GM23248 (cell line): ENCODE data around the gene WNT3A. TPM values are rescaled to one million over a fixed set of nuclear protein-coding genes. Genes with fewer than 3 reads are reported as not detected.

Experiments used
- DNase-seq: peaks from one replicate; pipeline ENCODE4 v3.0.0-alpha.2; 2015
- H2AFZ ChIP-seq: fragments of 200-600 bp; sonication (generic); 2 replicates; pipeline ENCODE4 v1.6.1; 2016; ENCODE audit warnings: antibody characterized with exemption
- H3F3A ChIP-seq: fragments of 200-600 bp; sonication (generic); 2 replicates; pipeline ENCODE4 v1.6.1; 2016; ENCODE audit warnings: mild to moderate bottlenecking, antibody characterized with exemption, mixed run types; ENCODE audit not compliant: insufficient read depth
- H3K27ac ChIP-seq: fragments of 200-600 bp; sonication (generic); 2 replicates; pipeline ENCODE4 v1.5.1; 2016; ENCODE audit warnings: mild to moderate bottlenecking
- H3K27me3 ChIP-seq: fragments of 200-600 bp; sonication (generic); replicated peaks from 2 replicates; pipeline ENCODE4 v1.6.1; 2016; ENCODE audit warnings: mild to moderate bottlenecking; ENCODE audit not compliant: insufficient read depth
- H3K36me3 ChIP-seq: fragments of 200-600 bp; sonication (generic); 2 replicates; pipeline ENCODE4 v1.6.1; 2016; ENCODE audit warnings: low read depth, mild to moderate bottlenecking
- H3K4me1 ChIP-seq: fragments of 200-600 bp; sonication (generic); 2 replicates; pipeline ENCODE4 v1.6.1; 2016; ENCODE audit warnings: mild to moderate bottlenecking; ENCODE audit not compliant: insufficient read depth
- H3K4me2 ChIP-seq: fragments of 200-600 bp; sonication (generic); one replicate; pipeline ENCODE4 v1.6.1; 2016; ENCODE audit warnings: mild to moderate bottlenecking; ENCODE audit not compliant: unreplicated experiment
- H3K4me3 ChIP-seq: fragments of 200-600 bp; sonication (generic); 2 replicates; pipeline ENCODE4 v1.5.1; 2016; ENCODE audit warnings: mild to moderate bottlenecking
- H3K79me2 ChIP-seq: fragments of 200-600 bp; sonication (generic); 2 replicates; pipeline ENCODE4 v1.6.1; 2016; ENCODE audit warnings: mild to moderate bottlenecking; ENCODE audit not compliant: insufficient read depth
- H3K9ac ChIP-seq: fragments of 200-600 bp; sonication (generic); 2 replicates; pipeline ENCODE4 v1.6.1; 2016; ENCODE audit warnings: mild to moderate bottlenecking
- H3K9me2 ChIP-seq: fragments of 200-600 bp; sonication (generic); 2 replicates; pipeline ENCODE4 v1.6.1; 2016; ENCODE audit warnings: mixed run types, mild to moderate bottlenecking, moderate library complexity; ENCODE audit not compliant: insufficient read depth
- H3K9me3 ChIP-seq: fragments of 200-600 bp; sonication (generic); one replicate; pipeline ENCODE4 v1.6.1; 2017; ENCODE audit warnings: low read depth
- H4K20me1 ChIP-seq: fragments of 200-600 bp; sonication (generic); 2 replicates; pipeline ENCODE4 v1.6.0; 2016; ENCODE audit not compliant: insufficient read depth
- EZH2 ChIP-seq: fragments of 200-600 bp; sonication (generic); IDR thresholded peaks from 2 replicates; pipeline ENCODE4 v1.6.1; 2018; ENCODE audit warnings: antibody characterized with exemption, mild to moderate bottlenecking; ENCODE audit not compliant: insufficient read depth, poor library complexity, severe bottlenecking
- EZH2phosphoT487 ChIP-seq: fragments of 200-600 bp; sonication (generic); IDR thresholded peaks from 2 replicates; pipeline ENCODE4 v1.6.1; 2018; ENCODE audit warnings: antibody characterized with exemption, moderate library complexity, mild to moderate bottlenecking, low read depth; ENCODE audit not compliant: insufficient read depth
- WGBS, 2 experiments: methylation state at CpG; one replicate each; pipeline ENCODE4 v1.1.6; 2015 to 2017; ENCODE audit warnings: low lambda C conversion rate in 2 of 2, low coverage in 1 of 2; ENCODE audit errors: missing lambda C conversion rate in 2 of 2; 5-methylcytosine and 5-hydroxymethylcytosine counted together
- in situ Hi-C: fragments of 300-500 bp; cut with MboI; formaldehyde crosslinking; loops from 2 replicates; pipeline ENCODE4 v1.15.0; 2020
- polyA plus RNA-seq: library from polyadenylated mRNA; unstranded; fragments of >200 nt; fragmentation: Nextera tagmentation; extraction: Ambion mirVana; gene quantifications from 2 replicates; pipeline ENCODE4 v1.2.1, GENCODE V29; 2016
- total RNA-seq: library from RNA; depleted of rRNA; stranded (reverse); fragments of >200 nt; shearing (Covaris generic); gene quantifications from 2 replicates; pipeline ENCODE4 v1.2.3, GENCODE V29; 2014

Gene WNT3A
- total and polyA plus RNA-seq, 2 experiments from 2014 or later, result not detected

GRCh38 chr1:228015276-228016180 lies 8.7 kb downstream of the WNT3A start:
- no peak overlapping the region for H3K9ac ChIP-seq
- H4K20me1 ChIP-seq, result no peaks in the 10 kb centered on the region
- no peak overlapping the region for H3K4me3 ChIP-seq
- H2AFZ ChIP-seq, result 0 out of 2 replicates have a peak overlapping the region, but pooled peaks have one; percentile 57
- H3K4me1 ChIP-seq, result 0 out of 2 replicates have a peak, but pooled peaks cover 4% of the 10 kb centered on the region
- no peaks in the 10 kb centered on the region for H3F3A ChIP-seq
- H3K79me2 ChIP-seq, result no peaks in the 10 kb centered on the region
- in situ Hi-C loops, result loop anchor here (10.0 kb wide), 1 partner anchor 59 kb away; no protein-coding TSS in a partner anchor
- DNase-seq, result peak; percentile 69
- WGBS, 2 experiments, result 72% methylated on average over 17 to 21 of the region's 21 CpGs
- no peak overlapping the region for H3K27ac ChIP-seq
- H3K9me2 ChIP-seq, result no peaks in the 10 kb centered on the region
- H3K36me3 ChIP-seq, result no peaks in the 10 kb centered on the region
- TF ChIP-seq EZH2phosphoT487 (no peak), EZH2 (no peak)
- no peaks in the 10 kb centered on the region for H3K9me3 ChIP-seq
- peaks cover 9% of the 10 kb centered on the region; the same call in 1 of the 2 replicates for H3K27me3 ChIP-seq
- H3K4me2 ChIP-seq, result no peak overlapping the region

DNA sequence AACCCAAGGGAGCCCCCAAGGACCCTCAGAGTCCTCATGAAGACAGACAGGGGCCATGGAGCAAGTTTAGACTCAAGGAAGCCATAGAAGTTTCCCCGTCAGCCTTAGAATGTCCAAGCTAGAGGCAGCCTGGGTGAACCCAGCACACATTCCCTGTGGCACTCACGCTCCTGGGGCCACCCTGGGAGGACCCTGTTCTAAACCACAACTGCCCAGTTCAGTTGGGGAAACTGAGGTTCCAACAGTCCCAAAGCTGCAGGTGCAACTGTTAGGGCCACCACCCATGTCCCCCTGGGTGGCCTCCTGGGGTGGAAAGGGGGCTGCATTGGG lies 9.3 kb downstream of the WNT3A start:
- Histone ChIP-seq H3K79me2 (no peaks in the 10 kb centered on the region), H3K4me2 (no peak overlapping the region), H3K9me2 (no peaks in the 10 kb centered on the region), H3K9me3 (no peaks in the 10 kb centered on the region), H3K9ac (no peak overlapping the region), H3K4me3 (no peak overlapping the region), H3K36me3 (no peaks in the 10 kb centered on the region), H3K4me1 (0 out of 2 replicates have a peak, but pooled peaks cover 4% of the 10 kb centered on the region), H3K27ac (no peak overlapping the region), H4K20me1 (no peaks in the 10 kb centered on the region), H3K27me3 (peaks cover 9% of the 10 kb centered on the region; the same call in 1 of the 2 replicates), H3F3A (no peaks in the 10 kb centered on the region), H2AFZ (no peak overlapping the region)
- in situ Hi-C loops, result loop anchor here (10.0 kb wide), 1 partner anchor 59 kb away; no protein-coding TSS in a partner anchor
- DNase-seq, result no peak
- TF ChIP-seq EZH2phosphoT487, result no peak
- TF ChIP-seq EZH2, result no peak
- WGBS, 2 experiments, result 73 to 80% methylated on average over 2 of the region's 2 CpGs

DNA sequence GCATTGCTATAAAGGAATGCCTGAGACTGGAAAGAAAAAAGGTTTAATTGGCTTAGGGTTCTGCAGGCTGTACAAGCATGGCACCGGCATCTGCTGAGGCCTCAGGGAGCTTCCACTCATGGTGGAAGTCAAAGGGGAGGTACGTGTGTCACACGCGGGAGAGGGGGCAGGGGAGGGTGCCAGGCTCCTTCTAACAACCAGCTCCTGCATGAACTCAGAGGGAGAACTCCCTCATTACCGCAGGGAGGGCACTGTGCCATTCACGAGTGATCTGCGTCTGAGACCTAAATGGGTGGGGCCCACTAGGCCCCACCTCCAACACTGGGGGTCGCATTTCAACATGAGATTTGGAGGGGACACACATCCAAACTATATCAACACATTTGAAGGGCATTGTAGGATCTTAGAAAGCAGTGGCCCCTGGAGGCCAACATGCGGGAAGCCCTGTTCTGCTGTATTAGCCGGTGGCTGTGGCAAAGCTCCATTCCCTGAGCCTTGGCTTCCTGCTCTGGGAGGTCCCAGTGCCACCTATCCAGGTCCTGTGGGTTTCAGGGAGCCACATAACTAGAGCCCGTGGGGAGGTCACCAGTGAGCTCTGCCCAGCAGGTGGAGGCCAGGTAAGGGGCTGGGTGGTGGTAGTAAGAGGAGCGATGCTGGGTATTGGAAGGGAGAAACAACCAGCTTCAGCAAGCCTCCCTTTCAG lies 10.0 kb downstream of the WNT3A start:
- no peak overlapping the region for H3K4me3 ChIP-seq
- no peak for DNase-seq
- peaks cover 3% of the 10 kb centered on the region for H3K27me3 ChIP-seq
- no peaks in the 10 kb centered on the region for H3K9me2 ChIP-seq
- H4K20me1 ChIP-seq, result no peaks in the 10 kb centered on the region
- no peak overlapping the region for H3K4me2 ChIP-seq
- H3K36me3 ChIP-seq, result no peaks in the 10 kb centered on the region
- WGBS, 2 experiments, result 56 to 57% methylated on average over 12 of the region's 12 CpGs
- no peak overlapping the region for H3K9ac ChIP-seq
- in situ Hi-C loops, result loop anchor here (10.0 kb wide), 1 partner anchor 58 kb away; no protein-coding TSS in a partner anchor
- H2AFZ ChIP-seq, result no peak overlapping the region
- H3F3A ChIP-seq, result no peaks in the 10 kb centered on the region
- no peaks in the 10 kb centered on the region for H3K79me2 ChIP-seq
- H3K9me3 ChIP-seq, result no peaks in the 10 kb centered on the region
- TF ChIP-seq EZH2, result no peak
- no peak for TF ChIP-seq EZH2phosphoT487
- 0 out of 2 replicates have a peak, but pooled peaks cover 4% of the 10 kb centered on the region for H3K4me1 ChIP-seq
- no peak overlapping the region for H3K27ac ChIP-seq

DNA sequence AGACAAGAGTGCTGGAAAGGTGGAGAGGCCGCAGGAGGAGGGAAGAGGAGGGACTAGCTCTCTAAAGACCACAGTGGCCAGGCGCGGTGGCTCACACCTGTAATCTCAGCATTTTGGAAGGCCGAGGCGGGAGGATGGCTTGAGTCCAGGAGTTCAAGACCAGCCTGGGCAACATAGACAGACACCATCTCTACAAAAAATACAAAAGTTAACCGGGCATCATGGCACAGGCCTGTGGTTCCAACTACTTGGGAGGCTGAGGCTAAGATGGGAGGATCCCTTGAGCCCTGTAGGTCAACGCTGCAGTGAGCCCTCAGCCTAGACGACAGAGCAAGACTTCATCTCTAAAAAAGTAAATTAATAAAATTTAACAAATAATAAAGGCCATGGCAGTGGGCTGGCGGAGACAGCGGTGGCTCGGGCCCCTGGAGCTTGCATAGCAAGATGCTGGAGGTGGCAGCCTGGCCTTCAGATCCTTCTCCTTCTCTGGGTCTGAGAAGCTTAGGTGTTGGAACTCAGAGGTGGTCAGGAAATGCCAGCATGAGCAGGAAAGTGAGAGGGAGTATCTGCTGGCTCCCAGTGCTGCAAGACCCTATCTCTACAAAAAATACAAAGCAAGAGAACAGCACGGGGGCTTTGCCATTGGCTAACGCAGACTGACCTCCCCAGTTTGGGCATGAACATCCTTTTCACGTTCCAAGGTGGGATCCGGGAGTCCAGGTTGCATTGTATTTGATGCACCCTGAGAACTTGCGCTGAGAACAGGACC lies 10.7 kb downstream of the WNT3A start:
- TF ChIP-seq EZH2 (no peak), EZH2phosphoT487 (no peak)
- no peak overlapping the region for H3K9ac ChIP-seq
- WGBS, 2 experiments, result 71% methylated on average over 14 to 16 of the region's 16 CpGs
- no peaks in the 10 kb centered on the region for H4K20me1 ChIP-seq
- no peak for DNase-seq
- no peak overlapping the region for H3K4me2 ChIP-seq
- in situ Hi-C loops, result loop anchor here (10.0 kb wide), 1 partner anchor 57 kb away; no protein-coding TSS in a partner anchor
- H3K4me1 ChIP-seq, result 0 out of 2 replicates have a peak, but pooled peaks cover 4% of the 10 kb centered on the region
- H3K27ac ChIP-seq, result no peak overlapping the region
- H3K9me3 ChIP-seq, result no peaks in the 10 kb centered on the region
- H3F3A ChIP-seq, result no peaks in the 10 kb centered on the region
- no peaks in the 10 kb centered on the region; the same call in 1 of the 2 replicates for H3K27me3 ChIP-seq
- no peak overlapping the region for H2AFZ ChIP-seq
- no peaks in the 10 kb centered on the region for H3K9me2 ChIP-seq
- H3K4me3 ChIP-seq, result no peak overlapping the region
- no peaks in the 10 kb centered on the region for H3K79me2 ChIP-seq
- no peaks in the 10 kb centered on the region for H3K36me3 ChIP-seq
